RWPE1 (cell line): ENCODE measurements around the gene TMEM209.
"Not testable (repeated sequence)": the region's sequence is repeated elsewhere in the genome, so short reads cannot be mapped to it uniquely, and the experiment has no call there.

ENCODE experiments used
- CTCF ChIA-PET: fragments of 350-600 bp; sonication (Branson Sonifier 250); formaldehyde crosslinking; extraction: SDS; loops from one replicate; lab custom pipeline; 2021; lab: Yijun Ruan, JAX
- POLR2A ChIA-PET: fragments of 400-600 bp; formaldehyde crosslinking; extraction: SDS; loops from one replicate; lab custom pipeline; 2020; ENCODE audit warnings: antibody characterized with exemption; ENCODE audit not compliant: low non-redundant PET; lab: Yijun Ruan, JAX
- DNase-seq: peaks from one replicate; pipeline ENCODE4 v3.0.0; 2012; ENCODE audit warnings: low spot score
- H3K27ac ChIP-seq: fragments of 450-650 bp; 2 replicates; pipeline ENCODE4 v1.5.1; 2017
- TF ChIP-seq, protein P1 (sequence below): fragments of 450-650 bp; conservative IDR thresholded peaks from 2 replicates; pipeline ENCODE4 v1.5.1; 2017; ENCODE audit warnings: low read depth, mild to moderate bottlenecking

The TMEM209 gene

GRCh38 chr7:130131964-130132875 is 73.0 kb downstream of the TMEM209 start:
- POLR2A ChIA-PET, result no interaction called here
- H3K27ac ChIP-seq, result no peak overlapping the region
- no peak for DNase-seq
- CTCF ChIA-PET, result no interaction called here
- TF ChIP-seq, protein P1, sequence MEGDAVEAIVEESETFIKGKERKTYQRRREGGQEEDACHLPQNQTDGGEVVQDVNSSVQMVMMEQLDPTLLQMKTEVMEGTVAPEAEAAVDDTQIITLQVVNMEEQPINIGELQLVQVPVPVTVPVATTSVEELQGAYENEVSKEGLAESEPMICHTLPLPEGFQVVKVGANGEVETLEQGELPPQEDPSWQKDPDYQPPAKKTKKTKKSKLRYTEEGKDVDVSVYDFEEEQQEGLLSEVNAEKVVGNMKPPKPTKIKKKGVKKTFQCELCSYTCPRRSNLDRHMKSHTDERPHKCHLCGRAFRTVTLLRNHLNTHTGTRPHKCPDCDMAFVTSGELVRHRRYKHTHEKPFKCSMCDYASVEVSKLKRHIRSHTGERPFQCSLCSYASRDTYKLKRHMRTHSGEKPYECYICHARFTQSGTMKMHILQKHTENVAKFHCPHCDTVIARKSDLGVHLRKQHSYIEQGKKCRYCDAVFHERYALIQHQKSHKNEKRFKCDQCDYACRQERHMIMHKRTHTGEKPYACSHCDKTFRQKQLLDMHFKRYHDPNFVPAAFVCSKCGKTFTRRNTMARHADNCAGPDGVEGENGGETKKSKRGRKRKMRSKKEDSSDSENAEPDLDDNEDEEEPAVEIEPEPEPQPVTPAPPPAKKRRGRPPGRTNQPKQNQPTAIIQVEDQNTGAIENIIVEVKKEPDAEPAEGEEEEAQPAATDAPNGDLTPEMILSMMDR, result no peak

GRCh38 chr7:130131191-130131834 is 73.9 kb downstream of the TMEM209 start:
- TF ChIP-seq, protein P1, result no peak
- POLR2A ChIA-PET, result no interaction called here
- CTCF ChIA-PET, result no interaction called here
- H3K27ac ChIP-seq, result no peak overlapping the region
- DNase-seq, result no peak

GRCh38 chr7:130129011-130129411 is 76.2 kb downstream of the TMEM209 start:
- TF ChIP-seq, protein P1, result no peak
- no peak overlapping the region for H3K27ac ChIP-seq
- no peak for DNase-seq
- POLR2A ChIA-PET, result no interaction called here
- CTCF ChIA-PET, result no interaction called here

DNA sequence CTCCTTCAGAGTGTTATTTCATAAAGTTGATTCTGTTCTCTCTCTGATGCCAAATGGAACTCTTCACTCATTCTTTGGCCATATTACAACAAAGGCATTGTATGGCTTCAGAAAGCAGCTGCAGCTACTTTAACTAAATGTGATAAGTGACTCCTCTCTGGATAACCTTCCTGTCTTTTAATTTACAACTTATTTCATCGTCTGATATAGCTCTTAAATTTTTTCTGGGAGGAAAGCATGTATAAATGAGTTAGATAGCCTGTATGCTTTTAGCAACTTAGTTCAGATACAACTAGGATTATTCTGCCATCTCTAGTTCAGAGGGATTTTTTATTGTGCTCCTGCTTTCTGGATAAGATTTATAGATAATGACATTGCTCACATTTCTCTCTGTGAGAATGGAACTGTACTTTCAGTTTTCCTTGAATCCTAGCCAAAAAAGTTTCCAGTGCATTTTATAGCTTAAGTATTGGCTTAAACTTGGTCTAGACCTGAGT is 77.3 kb downstream of the TMEM209 start:
- TF ChIP-seq, protein P1, result no peak
- DNase-seq, result no peak
- no peak overlapping the region for H3K27ac ChIP-seq
- CTCF ChIA-PET, result interaction anchor here (0.7 kb wide), 1 partner anchor 47 kb away, joined by 3 read pairs; no protein-coding TSS in a partner anchor
- POLR2A ChIA-PET, result no interaction called here

DNA sequence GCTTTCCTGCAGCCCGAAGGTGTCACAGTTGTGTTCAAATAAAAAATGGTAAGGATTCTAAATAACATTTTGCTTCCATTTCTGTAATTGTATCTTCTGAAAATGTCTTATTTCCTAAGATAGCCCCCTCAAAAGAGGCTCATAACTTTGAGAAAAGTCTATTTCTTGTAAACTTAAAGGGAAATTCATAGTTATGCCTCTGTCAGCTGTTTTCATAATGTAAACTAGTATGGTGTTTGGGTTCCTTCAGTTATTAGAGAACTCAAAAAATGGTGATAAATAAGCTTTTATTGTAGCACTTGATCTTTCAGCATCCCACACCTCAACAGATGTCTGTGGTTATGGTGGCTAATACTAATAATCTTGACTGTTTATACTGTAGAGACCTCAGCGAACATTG is 77.8 kb downstream of the TMEM209 start:
- POLR2A ChIA-PET, result no interaction called here
- TF ChIP-seq, protein P1, result no peak
- no peak for DNase-seq
- H3K27ac ChIP-seq, result no peak overlapping the region
- CTCF ChIA-PET, result interaction anchor here (0.7 kb wide), 1 partner anchor 48 kb away, joined by 3 read pairs; no protein-coding TSS in a partner anchor

- DNase-seq, POLR2A ChIA-PET, H3K27ac ChIP-seq: not testable (repeated sequence)
- CTCF ChIA-PET, result interaction anchor here (0.7 kb wide), 1 partner anchor 48 kb away, joined by 3 read pairs; no protein-coding TSS in a partner anchor
Observed at GRCh38 chr7:130126840-130127239, 78.4 kb downstream of the TMEM209 start.
